B cell (primary cell): ENCODE measurements around the gene PYY. TPM values are rescaled to one million over a fixed set of nuclear protein-coding genes. Genes with fewer than 3 reads are reported as not detected.
A peak's percentile ranks its signal among the peaks of the same experiment; 100 is the strongest.

ENCODE experiments used
- ATAC-seq: fragments of 200-7000 bp; cut with Tn5 transposase; one replicate; pipeline ENCODE4 v1.10.0; 2021; ENCODE audit warnings: low read depth, mild to moderate bottlenecking, moderate number of reproducible peaks, moderate library complexity
- CTCF ChIA-PET: fragments of 350-600 bp; sonication (Branson Sonifier 250); formaldehyde crosslinking; loops from one replicate; lab custom pipeline; 2021; ENCODE audit warnings: antibody characterized with exemption, inconsistent platforms; lab: Charles Lee
- POLR2A ChIA-PET: fragments of 350-600 bp; sonication (Branson Sonifier 250); formaldehyde crosslinking; loops from one replicate; lab custom pipeline; 2021; ENCODE audit warnings: antibody characterized with exemption; lab: Charles Lee
- DNase-seq: peaks from one replicate; pipeline ENCODE4 v3.0.0; 2013
- H2AFZ ChIP-seq: 2 replicates; pipeline ENCODE4 v1.6.1; 2012; ENCODE audit warnings: mild to moderate bottlenecking, low read depth, low read length; ENCODE audit not compliant: insufficient read depth, poor library complexity, severe bottlenecking
- H3K27ac ChIP-seq, 2 donors: 1 replicate in 1 of 2; 2 replicates in 1 of 2; pipeline ENCODE4 v1.5.1; 2012 to 2013; ENCODE audit warnings: low read length in 2 of 2, mild to moderate bottlenecking in 2 of 2, moderate library complexity in 1 of 2
- H3K27me3 ChIP-seq, 4 experiments: fragments of 200-600 bp in 1 of 4; sonication (generic) in 1 of 4; replicated peaks in 1 of 4; 1 replicate in 2 of 4; 2 replicates in 2 of 4; pipeline versions ENCODE4 v1.6.1 to v1.7.0; 2013 to 2016; ENCODE audit warnings: low read length in 3 of 4, mild to moderate bottlenecking in 2 of 4, mixed read lengths in 1 of 4, moderate library complexity in 1 of 4; ENCODE audit not compliant: insufficient read depth in 4 of 4, control insufficient read depth in 3 of 4; ENCODE audit errors: control extremely low read depth in 1 of 4
- H3K36me3 ChIP-seq, 2 experiments: replicated peaks in 1 of 2; 1 replicate in 1 of 2; 2 replicates in 1 of 2; pipeline versions ENCODE4 v1.6.1 to v1.7.1; 2013; ENCODE audit warnings: low read length in 1 of 2; ENCODE audit not compliant: insufficient read depth in 2 of 2, control insufficient read depth in 1 of 2; ENCODE audit errors: control extremely low read depth in 1 of 2, extremely low read depth in 1 of 2
- H3K4me1 ChIP-seq, 2 donors: fragments of 200-600 bp in 1 of 2; sonication (generic) in 1 of 2; 1 replicate in 1 of 2; 2 replicates in 1 of 2; pipeline versions ENCODE4 v1.5.1 to v1.6.1; 2013 to 2017; ENCODE audit warnings: low read length in 2 of 2; ENCODE audit not compliant: control insufficient read depth in 2 of 2, insufficient read depth in 2 of 2
- H3K4me2 ChIP-seq: replicated peaks from 2 replicates; pipeline ENCODE3; 2012; ENCODE audit warnings: mild to moderate bottlenecking, low read depth, low read length; ENCODE audit not compliant: poor library complexity, severe bottlenecking
- H3K4me3 ChIP-seq, 5 experiments: fragments of 200-600 bp in 1 of 5; sonication (generic) in 1 of 5; 1 replicate in 3 of 5; 2 replicates in 2 of 5; pipeline versions ENCODE4 v1.5.1 to v1.7.0; 2011 to 2016; ENCODE audit warnings: low read length in 4 of 5, mild to moderate bottlenecking in 4 of 5, low read depth in 2 of 5, control low read depth in 1 of 5, moderate library complexity in 1 of 5; ENCODE audit not compliant: insufficient read depth in 1 of 5; ENCODE audit errors: control extremely low read depth in 1 of 5, extremely low read depth in 1 of 5
- H3K79me2 ChIP-seq: fragments of 200-600 bp; sonication (generic); one replicate; pipeline ENCODE4 v1.6.0; 2016; ENCODE audit warnings: low read length; ENCODE audit not compliant: control insufficient read depth, insufficient read depth
- H3K9ac ChIP-seq: fragments of 200-600 bp; sonication (generic); 2 replicates; pipeline ENCODE4 v1.6.1; 2017; ENCODE audit warnings: mild to moderate bottlenecking, low read length, moderate library complexity
- H3K9me3 ChIP-seq, 3 donors: one replicate each; pipeline versions ENCODE4 v1.6.1 to v1.7.1; 2013; ENCODE audit warnings: low read length in 2 of 3; ENCODE audit not compliant: control insufficient read depth in 2 of 3, insufficient read depth in 1 of 3; ENCODE audit errors: control extremely low read depth in 1 of 3
- H4K20me1 ChIP-seq: 2 replicates; pipeline ENCODE4 v1.6.0; 2012; ENCODE audit warnings: mild to moderate bottlenecking, low read length; ENCODE audit not compliant: insufficient read depth, control insufficient read depth, poor library complexity, severe bottlenecking
- H3K27ac Mint-ChIP-seq: one replicate; pipeline ENCODE4 v1.8.0; 2021; ENCODE audit warnings: mixed read lengths
- H3K27me3 Mint-ChIP-seq: one replicate; pipeline ENCODE4 v1.8.0; 2021; ENCODE audit warnings: mixed read lengths
- H3K4me1 Mint-ChIP-seq: one replicate; pipeline ENCODE4 v1.8.0; 2021; ENCODE audit warnings: mixed read lengths
- H3K4me3 Mint-ChIP-seq: one replicate; pipeline ENCODE4 v1.8.0; 2021; ENCODE audit warnings: mixed read lengths
- H3K9me3 Mint-ChIP-seq: one replicate; pipeline ENCODE4 v1.8.0; 2022; ENCODE audit warnings: mixed read lengths; ENCODE audit not compliant: insufficient read depth
- CTCF ChIP-seq: fragments of 200-600 bp; IDR thresholded peaks from one replicate; pipeline ENCODE4 v1.8.0; 2022; ENCODE audit warnings: antibody characterized with exemption, mild to moderate bottlenecking
- EZH2 ChIP-seq: IDR thresholded peaks from 2 replicates; pipeline ENCODE4 v1.6.1; 2012; ENCODE audit warnings: borderline replicate concordance, low read depth, mild to moderate bottlenecking, moderate library complexity, low read length; ENCODE audit not compliant: insufficient read depth, poor library complexity, severe bottlenecking
- WGBS: methylation state at CpG from one replicate; pipeline ENCODE4 v1.1.5; 2013; ENCODE audit warnings: missing lambda C conversion rate; ENCODE audit not compliant: insufficient coverage; 5-methylcytosine and 5-hydroxymethylcytosine counted together
- intact Hi-C: fragments of 100-400 bp; cut with micrococcal nuclease; formaldehyde crosslinking; loops from one replicate; pipeline ENCODE4 v1.10.0; 2022
- polyA plus RNA-seq: library from polyadenylated mRNA; depleted of rRNA; stranded (reverse); fragments of >200 nt; gene quantifications from 2 replicates; pipeline ENCODE4 v1.2.3, GENCODE V29; 2012
- total RNA-seq, 2 donors: library from RNA; stranded (reverse); fragments of 120-200 nt in 1 of 2; gene quantifications; 1 replicate in 1 of 2; 2 replicates in 1 of 2; pipeline versions ENCODE4 v1.2.3 to v1.2.4, GENCODE V29; 2013 to 2022

Gene PYY
- total and polyA plus RNA-seq, 2 donors (not counting 1 experiment from before 2014, with no cell fraction given) = 0.19 TPM; not detected in 1

- Histone ChIP-seq H3K79me2 (no peaks in the 10 kb centered on the region), H3K27me3 (peaks cover 0 to 22% (median 7%) of the 10 kb centered on the region in 4 experiments), H3K4me3 (no peak overlapping the region), H3K4me2 (peak overlapping the region; percentile 67), H3K27ac (no peak overlapping the region), H3K9me3 (peaks cover 0 to 9% (median 0%) of the 10 kb centered on the region in 3 donors), H2AFZ (peak overlapping the region; percentile 64), H3K4me1 (peaks cover 8 to 9% of the 10 kb centered on the region in 2 donors), H3K9ac (no peak overlapping the region), H3K36me3 (no peaks in the 10 kb centered on the region), H4K20me1 (no peaks in the 10 kb centered on the region)
- DNase-seq (no peak), ATAC-seq (no peak)
- Mint-ChIP-seq H3K9me3 (no peaks in the 10 kb centered on the region), H3K27ac (no peak overlapping the region), H3K27me3 (peaks cover 29% of the 10 kb centered on the region), H3K4me3 (no peak overlapping the region), H3K4me1 (peaks cover 3% of the 10 kb centered on the region)
- TF ChIP-seq EZH2 (no peak), CTCF (peak; percentile 45)
- intact Hi-C loops = loop anchor here (1.0 kb wide), 1 partner anchor 51 kb away; no protein-coding TSS in a partner anchor
- ChIA-PET POLR2A (interaction anchor here (0.6 kb wide), 1 partner anchor 39 kb away, joined by 4 read pairs; no protein-coding TSS in a partner anchor), CTCF (interaction anchor here (0.7 to 2.4 kb wide), 2 partner anchors 27 to 51 kb away, joined by 5 to 13 read pairs; no protein-coding TSS in a partner anchor)
- 0% methylated on average over 3 of the region's 12 CpGs for WGBS
Observed at GRCh38 chr17:43995150-43995471, 41.4 kb upstream of the PYY start.

- Histone ChIP-seq H3K79me2 (no peaks in the 10 kb centered on the region), H3K4me1 (peaks cover 8 to 9% of the 10 kb centered on the region in 2 donors), H3K4me2 (peak overlapping the region; percentile 67), H3K9me3 (peaks cover 0 to 9% (median 0%) of the 10 kb centered on the region in 3 donors), H3K27me3 (peaks cover 0 to 22% (median 7%) of the 10 kb centered on the region in 4 experiments), H2AFZ (peak overlapping the region; percentile 64), H3K36me3 (no peaks in the 10 kb centered on the region), H3K4me3 (peak overlapping the region in 1 of 5 experiments; percentile 12), H3K9ac (no peak overlapping the region), H3K27ac (no peak overlapping the region), H4K20me1 (no peaks in the 10 kb centered on the region)
- no peaks in the 10 kb centered on the region for H3K9me3 Mint-ChIP-seq
- POLR2A ChIA-PET = no interaction called here
- intact Hi-C loops = loop anchor here (1.0 kb wide), 1 partner anchor 50 kb away; no protein-coding TSS in a partner anchor
- DNase-seq = peak; percentile 71
- 12% methylated on average over 49 of the region's 52 CpGs for WGBS
- ATAC-seq = peak; percentile 83
- peaks cover 3% of the 10 kb centered on the region for H3K4me1 Mint-ChIP-seq
- H3K27me3 Mint-ChIP-seq = peaks cover 29% of the 10 kb centered on the region
- no peak overlapping the region for H3K27ac Mint-ChIP-seq
- TF ChIP-seq CTCF (peak; percentile 83), EZH2 (no peak)
- H3K4me3 Mint-ChIP-seq = no peak overlapping the region
- CTCF ChIA-PET = interaction anchor here (1.8 to 2.4 kb wide), 3 partner anchors 8 to 51 kb away, joined by 4 to 13 read pairs (median 6); no protein-coding TSS in a partner anchor
Observed at GRCh38 chr17:43994272-43995149, 40.8 kb upstream of the PYY start.
